Right lobe of liver (tissue), 4 donors: ENCODE data around the gene TRIM2.

Experiments used
- CTCF ChIP-seq, 4 donors: fragments of 200-600 bp in 3 of 4; fragments of 450-650 bp in 1 of 4; IDR thresholded peaks; one replicate each; pipeline versions ENCODE4 v1.5.1 to v1.8.0; 2016 to 2022; ENCODE audit warnings: antibody characterized with exemption in 4 of 4, mild to moderate bottlenecking in 2 of 4
- POLR2A ChIP-seq: fragments of 450-650 bp; IDR thresholded peaks from one replicate; pipeline ENCODE4 v1.6.1; 2017; ENCODE audit warnings: antibody characterized with exemption, mild to moderate bottlenecking
- donor health status: DM: no; HTN: no; CAD: no.
- donor health status: DM: no; HTN: no; CAD: no.
- donor health status: DM: no; HTN: yes; CAD: no.

GRCh38 chr4:153322791-153323190, 118.5 kb downstream of the TRIM2 start:
- no peak for TF ChIP-seq CTCF (IDR thresholded peaks at IDR 0.05)
- TF ChIP-seq POLR2A, result no peak
